Epidermal melanocyte (primary cell): Measurements from ENCODE around the gene SLC16A11.
A peak's percentile ranks its signal among the peaks of the same experiment; 100 is the strongest.
"Not testable (repeated sequence)": the region's sequence is repeated elsewhere in the genome, so short reads cannot be mapped to it uniquely, and the experiment has no call there.

Experiments used
- DNase-seq: peaks from one replicate; pipeline ENCODE4 v3.0.0; 2011; ENCODE audit warnings: low spot score; ENCODE audit not compliant: insufficient read length

The SLC16A11 gene

GRCh38 chr17:7011415-7011814 is 32.5 kb downstream of the SLC16A11 start:
- no peak for DNase-seq

- no peak for DNase-seq
Measured at GRCh38 chr17:7010523-7010922, 33.4 kb downstream of the SLC16A11 start.

- DNase-seq = no peak
Measured at GRCh38 chr17:7007143-7007542, 36.7 kb downstream of the SLC16A11 start.

- DNase-seq = no peak
Measured at GRCh38 chr17:7005716-7006115, 38.2 kb downstream of the SLC16A11 start.

- DNase-seq = peak; percentile 64
Measured at GRCh38 chr17:7004398-7005253, 39.3 kb downstream of the SLC16A11 start.

- no peak for DNase-seq
Measured at GRCh38 chr17:7003745-7004144, 40.1 kb downstream of the SLC16A11 start.

- no peak for DNase-seq
Measured at GRCh38 chr17:7002288-7003047, 41.4 kb downstream of the SLC16A11 start.

- DNase-seq = no peak
Measured at GRCh38 chr17:7001318-7001961, 42.5 kb downstream of the SLC16A11 start.

- no peak for DNase-seq
Measured at GRCh38 chr17:6998855-6999508, 44.9 kb downstream of the SLC16A11 start.

- DNase-seq = no peak
Measured at GRCh38 chr17:6997171-6997570, 46.7 kb downstream of the SLC16A11 start.

GRCh38 chr17:6996256-6997011 is 47.5 kb downstream of the SLC16A11 start:
- no peak for DNase-seq

GRCh38 chr17:6995500-6996255 is 48.2 kb downstream of the SLC16A11 start, which contains the start of gene ALOX12:
TSS of gene ALOX12 (plus strand) at chr17:6996049. CDS start at chr17:6996118, 69 bp downstream.
- DNase-seq = no peak

- no peak for DNase-seq
Measured at GRCh38 chr17:6994666-6995256, 49.1 kb downstream of the SLC16A11 start.

GRCh38 chr17:6994118-6994598 is 49.7 kb downstream of the SLC16A11 start:
- DNase-seq = no peak

GRCh38 chr17:6993613-6994056 is 50.3 kb downstream of the SLC16A11 start:
- DNase-seq = not testable (repeated sequence)
